Activated T-cell treated with anti-CD3 and anti-CD28 coated beads, Interleukin-2, amount 50 U/mL, for 4 hours (primary cell): ENCODE measurements around the gene ROPN1L. TPM values are rescaled to one million over a fixed set of nuclear protein-coding genes. Genes with fewer than 3 reads are reported as not detected.

Experiments
- ATAC-seq, 2 donors: fragments of 200-7000 bp; cut with Tn5 transposase; one replicate each; pipeline ENCODE4 v1.10.0; 2021
- DNase-seq: peaks from one replicate; pipeline ENCODE4 v3.0.0-alpha.2; 2020
- H3K27me3 Mint-ChIP-seq: one replicate; pipeline ENCODE4 v1.8.0; 2021; ENCODE audit warnings: low read depth, mixed read lengths
- H3K36me3 Mint-ChIP-seq: one replicate; pipeline ENCODE4 v1.8.0; 2022; ENCODE audit warnings: mixed read lengths; ENCODE audit not compliant: insufficient read depth
- H3K4me1 Mint-ChIP-seq: one replicate; pipeline ENCODE4 v1.8.0; 2021; ENCODE audit warnings: low read depth, mixed read lengths
- H3K4me3 Mint-ChIP-seq: one replicate; pipeline ENCODE4 v1.8.0; 2021; ENCODE audit warnings: mild to moderate bottlenecking, moderate library complexity, mixed read lengths
- H3K9me3 Mint-ChIP-seq: one replicate; pipeline ENCODE4 v1.8.0; 2021; ENCODE audit warnings: mixed read lengths
- total RNA-seq, 3 donors: library from RNA; stranded (reverse); gene quantifications; one replicate each; pipeline ENCODE4 v1.2.1, GENCODE V29; 2021

Gene ROPN1L
- total RNA-seq, 3 donors from 2014 or later = 0.18 TPM; not detected in 2

- Mint-ChIP-seq H3K9me3 (no peaks in the 10 kb centered on the region), H3K27me3 (no peaks in the 10 kb centered on the region), H3K4me3 (no peak overlapping the region), H3K36me3 (peaks cover 57% of the 10 kb centered on the region), H3K4me1 (peaks cover 37% of the 10 kb centered on the region)
- DNase-seq (no peak), ATAC-seq (peak; percentile 78 to 88)
Measured at GRCh38 chr5:10418654-10419345, 22.9 kb upstream of the ROPN1L start.

- no peaks in the 10 kb centered on the region for H3K9me3 Mint-ChIP-seq
- H3K36me3 Mint-ChIP-seq = peaks cover 62% of the 10 kb centered on the region
- DNase-seq = no peak
- no peak for ATAC-seq
- no peaks in the 10 kb centered on the region for H3K27me3 Mint-ChIP-seq
- H3K4me3 Mint-ChIP-seq = no peak overlapping the region
- H3K4me1 Mint-ChIP-seq = peaks cover 37% of the 10 kb centered on the region
Measured at GRCh38 chr5:10420468-10420867, 21.2 kb upstream of the ROPN1L start.

GRCh38 chr5:10420932-10421331 lies 20.7 kb upstream of the ROPN1L start:
- Mint-ChIP-seq H3K9me3 (no peaks in the 10 kb centered on the region), H3K4me3 (no peak overlapping the region), H3K4me1 (peaks cover 37% of the 10 kb centered on the region), H3K36me3 (peaks cover 62% of the 10 kb centered on the region), H3K27me3 (no peaks in the 10 kb centered on the region)
- no peak for DNase-seq
- ATAC-seq = peak; percentile 41 to 63

GRCh38 chr5:10421896-10422691 lies 19.6 kb upstream of the ROPN1L start:
- Mint-ChIP-seq H3K4me3 (no peak overlapping the region), H3K9me3 (no peaks in the 10 kb centered on the region), H3K4me1 (peaks cover 37% of the 10 kb centered on the region), H3K36me3 (peaks cover 64% of the 10 kb centered on the region), H3K27me3 (no peaks in the 10 kb centered on the region)
- no peak for ATAC-seq
- no peak for DNase-seq

- peaks cover 64% of the 10 kb centered on the region for H3K36me3 Mint-ChIP-seq
- ATAC-seq (no peak), DNase-seq (no peak)
- H3K4me3 Mint-ChIP-seq = no peak overlapping the region
- peaks cover 37% of the 10 kb centered on the region for H3K4me1 Mint-ChIP-seq
- no peaks in the 10 kb centered on the region for H3K27me3 Mint-ChIP-seq
- no peaks in the 10 kb centered on the region for H3K9me3 Mint-ChIP-seq
Measured at GRCh38 chr5:10423022-10423421, 18.7 kb upstream of the ROPN1L start.

- ATAC-seq = peak in 1 of 2 donors; percentile 55
Measured at GRCh38 chr5:10424124-10424731, 17.5 kb upstream of the ROPN1L start.

GRCh38 chr5:10427201-10427600 lies 14.5 kb upstream of the ROPN1L start:
- ATAC-seq = no peak
- H3K4me3 Mint-ChIP-seq = no peak overlapping the region
- no peak for DNase-seq
- H3K27me3 Mint-ChIP-seq = no peaks in the 10 kb centered on the region
- H3K4me1 Mint-ChIP-seq = peaks cover 6% of the 10 kb centered on the region
- H3K36me3 Mint-ChIP-seq = peaks cover 46% of the 10 kb centered on the region
- no peaks in the 10 kb centered on the region for H3K9me3 Mint-ChIP-seq

More at GRCh38 chr5:10424124-10424731, 17.5 kb upstream of the ROPN1L start:
- no peak for DNase-seq
- Mint-ChIP-seq H3K27me3 (no peaks in the 10 kb centered on the region), H3K9me3 (no peaks in the 10 kb centered on the region), H3K4me1 (peaks cover 32% of the 10 kb centered on the region), H3K4me3 (no peak overlapping the region), H3K36me3 (peaks cover 55% of the 10 kb centered on the region)

GRCh38 chr5:10427978-10428377 lies 13.7 kb upstream of the ROPN1L start:
- no peak for ATAC-seq
- no peaks in the 10 kb centered on the region for H3K27me3 Mint-ChIP-seq
- no peak for DNase-seq
- peaks cover 45% of the 10 kb centered on the region for H3K36me3 Mint-ChIP-seq
- no peaks in the 10 kb centered on the region for H3K9me3 Mint-ChIP-seq
- no peak overlapping the region for H3K4me3 Mint-ChIP-seq
- H3K4me1 Mint-ChIP-seq = no peaks in the 10 kb centered on the region

GRCh38 chr5:10431415-10431814 lies 10.3 kb upstream of the ROPN1L start:
- Mint-ChIP-seq H3K4me1 (peaks cover 2% of the 10 kb centered on the region), H3K36me3 (peaks cover 42% of the 10 kb centered on the region), H3K9me3 (no peaks in the 10 kb centered on the region), H3K4me3 (no peak overlapping the region), H3K27me3 (no peaks in the 10 kb centered on the region)
- ATAC-seq (no peak), DNase-seq (no peak)

- no peak overlapping the region for H3K4me3 Mint-ChIP-seq
- H3K9me3 Mint-ChIP-seq = no peaks in the 10 kb centered on the region
- DNase-seq = no peak
- no peak for ATAC-seq
- H3K36me3 Mint-ChIP-seq = peaks cover 34% of the 10 kb centered on the region
- no peaks in the 10 kb centered on the region for H3K27me3 Mint-ChIP-seq
- peaks cover 2% of the 10 kb centered on the region for H3K4me1 Mint-ChIP-seq
Measured at GRCh38 chr5:10432059-10433008, 9.3 kb upstream of the ROPN1L start.

GRCh38 chr5:10434392-10434791 lies 7.3 kb upstream of the ROPN1L start:
- DNase-seq = no peak
- no peak for ATAC-seq
- Mint-ChIP-seq H3K9me3 (no peaks in the 10 kb centered on the region), H3K4me3 (no peak overlapping the region), H3K36me3 (peaks cover 32% of the 10 kb centered on the region), H3K4me1 (peaks cover 2% of the 10 kb centered on the region), H3K27me3 (no peaks in the 10 kb centered on the region)

- Mint-ChIP-seq H3K27me3 (no peaks in the 10 kb centered on the region), H3K4me1 (peaks cover 13% of the 10 kb centered on the region), H3K9me3 (no peaks in the 10 kb centered on the region), H3K36me3 (peaks cover 11% of the 10 kb centered on the region), H3K4me3 (no peak overlapping the region)
- DNase-seq (no peak), ATAC-seq (no peak)
Measured at GRCh38 chr5:10438301-10438700, 3.4 kb upstream of the ROPN1L start.

GRCh38 chr5:10439692-10440091 lies 2.0 kb upstream of the ROPN1L start:
- DNase-seq = no peak
- Mint-ChIP-seq H3K4me1 (peaks cover 18% of the 10 kb centered on the region), H3K27me3 (no peaks in the 10 kb centered on the region), H3K36me3 (peaks cover 4% of the 10 kb centered on the region), H3K9me3 (no peaks in the 10 kb centered on the region), H3K4me3 (no peak overlapping the region)
- ATAC-seq = no peak
